ENCODE results near the gene TRIML2.
A peak's percentile ranks its signal among the peaks of the same experiment; 100 is the strongest.

The TRIML2 gene

GRCh38 chr4:188109157-188109755 lies at the start of gene TRIML2:
Gene TRIML2, minus strand, starts transcription at chr4:188109603. Its CDS starts 4,235 bp downstream, at chr4:188105368.
- DNase-seq, result no peak

GRCh38 chr4:188158336-188158735 lies 48.9 kb upstream of the TRIML2 start:
- DNase-seq, result no peak

GRCh38 chr4:188154668-188155405 lies 45.4 kb upstream of the TRIML2 start:
- no peak for DNase-seq

GRCh38 chr4:188147776-188148175 lies 38.4 kb upstream of the TRIML2 start:
- DNase-seq, result no peak

- no peak for DNase-seq
Measured at GRCh38 chr4:188147176-188147575, 37.8 kb upstream of the TRIML2 start.

- DNase-seq, result no peak
Measured at GRCh38 chr4:188146618-188147017, 37.2 kb upstream of the TRIML2 start.

GRCh38 chr4:188145601-188146000 lies 36.2 kb upstream of the TRIML2 start:
- DNase-seq, result no peak

GRCh38 chr4:188143731-188144130 lies 34.3 kb upstream of the TRIML2 start:
- no peak for DNase-seq

- DNase-seq, result no peak
Measured at GRCh38 chr4:188139671-188140070, 30.3 kb upstream of the TRIML2 start.

- DNase-seq, result no peak
Measured at GRCh38 chr4:188139141-188139540, 29.7 kb upstream of the TRIML2 start, which contains the start of gene TRIML1. Gene TRIML1, plus strand, starts transcription at chr4:188139441. Its CDS starts 118 bp downstream, at chr4:188139559.

- DNase-seq, result no peak
Measured at GRCh38 chr4:188138227-188138626, 28.8 kb upstream of the TRIML2 start.

- DNase-seq, result no peak
Measured at GRCh38 chr4:188132232-188132631, 22.8 kb upstream of the TRIML2 start.

GRCh38 chr4:188130355-188130754 lies 21.0 kb upstream of the TRIML2 start:
- DNase-seq, result no peak

GRCh38 chr4:188127214-188127874 lies 17.9 kb upstream of the TRIML2 start:
- DNase-seq, result peak; percentile 22

GRCh38 chr4:188121530-188121929 lies 12.1 kb upstream of the TRIML2 start:
- DNase-seq, result no peak

- no peak for DNase-seq
Measured at GRCh38 chr4:188117631-188118324, 8.4 kb upstream of the TRIML2 start.

- no peak for DNase-seq
Measured at GRCh38 chr4:188113156-188113555, 3.8 kb upstream of the TRIML2 start.

GRCh38 chr4:188111955-188112354 lies 2.6 kb upstream of the TRIML2 start:
- DNase-seq, result no peak

- DNase-seq, result no peak
Measured at GRCh38 chr4:188110741-188111471, 1.5 kb upstream of the TRIML2 start.

- DNase-seq, result no peak
Measured at GRCh38 chr4:188110036-188110435, 633 bp upstream of the TRIML2 start.

- no peak for DNase-seq
Measured at GRCh38 chr4:188107931-188108843, 1.2 kb downstream of the TRIML2 start.

- DNase-seq, result no peak
Measured at GRCh38 chr4:188106454-188106853, 2.9 kb downstream of the TRIML2 start.
